CD4-positive, alpha-beta T cell (primary cell): ENCODE results near the gene NT5DC3. TPM values are rescaled to one million over a fixed set of nuclear protein-coding genes. Genes with fewer than 3 reads are reported as not detected.

Source experiments
- ATAC-seq: fragments of 200-7000 bp; cut with Tn5 transposase; one replicate; pipeline ENCODE4 v1.10.0; 2022; ENCODE audit warnings: mild to moderate bottlenecking; ENCODE audit not compliant: poor library complexity
- CTCF ChIA-PET: fragments of 350-600 bp; sonication (Branson Sonifier 250); formaldehyde crosslinking; loops from one replicate; lab custom pipeline; 2021; ENCODE audit warnings: antibody characterized with exemption, inconsistent platforms; lab: Charles Lee
- POLR2A ChIA-PET: fragments of 350-600 bp; sonication (Branson Sonifier 250); formaldehyde crosslinking; loops from one replicate; lab custom pipeline; 2021; ENCODE audit warnings: antibody characterized with exemption, inconsistent platforms; lab: Charles Lee
- DNase-seq, 14 experiments: peaks; one replicate each; pipeline ENCODE4 v3.0.0-alpha.2; 2013 to 2020; ENCODE audit warnings: mixed read lengths in 2 of 14
- H3K27ac ChIP-seq, 2 donors: one replicate each; pipeline versions ENCODE4 v1.5.1 to v1.7.0; 2013; ENCODE audit warnings: low read length in 2 of 2, low read depth in 1 of 2, mild to moderate bottlenecking in 1 of 2
- H3K27me3 ChIP-seq, 2 experiments: 1 replicate in 1 of 2; 2 replicates in 1 of 2; pipeline versions ENCODE4 v1.6.1 to v1.7.0; 2013; ENCODE audit warnings: low read length in 2 of 2, control low read depth in 1 of 2, mild to moderate bottlenecking in 1 of 2, moderate library complexity in 1 of 2; ENCODE audit not compliant: insufficient read depth in 2 of 2, control insufficient read depth in 1 of 2
- H3K36me3 ChIP-seq: one replicate; pipeline ENCODE4 v1.6.1; 2013; ENCODE audit warnings: low read length, control low read depth; ENCODE audit not compliant: insufficient read depth
- H3K4me1 ChIP-seq: one replicate; pipeline ENCODE4 v1.6.1; 2013; ENCODE audit warnings: low read length, control low read depth; ENCODE audit not compliant: insufficient read depth
- H3K4me3 ChIP-seq: one replicate; pipeline ENCODE4 v1.5.1; 2013; ENCODE audit warnings: mild to moderate bottlenecking, low read length, moderate library complexity
- H3K9me3 ChIP-seq, 2 experiments: 1 replicate in 1 of 2; 2 replicates in 1 of 2; pipeline versions ENCODE4 v1.6.1 to v1.7.0; 2013; ENCODE audit warnings: low read length in 2 of 2, mild to moderate bottlenecking in 2 of 2, control low read depth in 1 of 2, moderate library complexity in 1 of 2; ENCODE audit not compliant: control insufficient read depth in 1 of 2, insufficient read depth in 1 of 2
- H3K27ac Mint-ChIP-seq: one replicate; pipeline ENCODE4 v1.8.0; 2020; ENCODE audit warnings: mixed read lengths
- H3K27me3 Mint-ChIP-seq: one replicate; pipeline ENCODE4 v1.8.0; 2021; ENCODE audit warnings: mixed read lengths
- H3K36me3 Mint-ChIP-seq: one replicate; pipeline ENCODE4 v1.8.0; 2021; ENCODE audit warnings: low read depth, mixed read lengths
- H3K4me1 Mint-ChIP-seq: one replicate; pipeline ENCODE4 v1.8.0; 2021; ENCODE audit warnings: low read depth, mixed read lengths
- H3K4me3 Mint-ChIP-seq: one replicate; pipeline ENCODE4 v1.8.0; 2020; ENCODE audit warnings: mild to moderate bottlenecking, mixed read lengths
- H3K9me3 Mint-ChIP-seq: one replicate; pipeline ENCODE4 v1.8.0; 2020; ENCODE audit warnings: mixed read lengths
- CTCF ChIP-seq: fragments of 200-600 bp; IDR thresholded peaks from one replicate; pipeline ENCODE4 v1.8.0; 2022; ENCODE audit warnings: antibody characterized with exemption, mild to moderate bottlenecking
- intact Hi-C, 2 experiments: fragments of 100-400 bp; cut with DNase I in 1 of 2; cut with micrococcal nuclease in 1 of 2; formaldehyde crosslinking; loops; one replicate each; pipeline versions ENCODE4 v1.15.1 to v1.9.0; 2023 to 2025; cut with DNase I, micrococcal nuclease
- total RNA-seq, 174 experiments: library from RNA in 2 of 174; stranded (reverse) in 2 of 174; gene quantifications; one replicate each; pipeline ENCODE4 v1.2.3 and lab custom pipeline; 2021 to 2026

Gene NT5DC3
- total RNA-seq, 2 experiments from 2014 or later, result 3.5 to 4.0 TPM

GRCh38 chr12:103742349-103742932, 98.6 kb downstream of the NT5DC3 start:
- H3K36me3 Mint-ChIP-seq, result no peaks in the 10 kb centered on the region
- POLR2A ChIA-PET, result no interaction called here
- peaks cover 9 to 10% of the 10 kb centered on the region in 2 experiments for H3K27me3 ChIP-seq
- no peaks in the 10 kb centered on the region for H3K36me3 ChIP-seq
- no peaks in the 10 kb centered on the region for H3K9me3 Mint-ChIP-seq
- TF ChIP-seq CTCF, result no peak
- no peaks in the 10 kb centered on the region for H3K9me3 ChIP-seq
- DNase-seq, result no peak
- H3K4me1 Mint-ChIP-seq, result no peaks in the 10 kb centered on the region
- H3K4me3 Mint-ChIP-seq, result no peak overlapping the region
- intact Hi-C loops, result no loop called here
- H3K4me1 ChIP-seq, result no peaks in the 10 kb centered on the region
- H3K27ac Mint-ChIP-seq, result no peak overlapping the region
- no peak overlapping the region for H3K4me3 ChIP-seq
- CTCF ChIA-PET, result no interaction called here
- no peak for ATAC-seq
- no peak overlapping the region for H3K27ac ChIP-seq
- peaks cover 17% of the 10 kb centered on the region for H3K27me3 Mint-ChIP-seq

- peaks cover 9 to 12% of the 10 kb centered on the region in 2 experiments for H3K27me3 ChIP-seq
- no peaks in the 10 kb centered on the region for H3K9me3 ChIP-seq
- intact Hi-C loops, result no loop called here
- H3K36me3 ChIP-seq, result no peaks in the 10 kb centered on the region
- H3K4me3 ChIP-seq, result no peak overlapping the region
- no peak for TF ChIP-seq CTCF
- H3K36me3 Mint-ChIP-seq, result no peaks in the 10 kb centered on the region
- no peak for ATAC-seq
- H3K9me3 Mint-ChIP-seq, result no peaks in the 10 kb centered on the region
- H3K27ac ChIP-seq, result no peak overlapping the region
- no peak for DNase-seq
- POLR2A ChIA-PET, result no interaction called here
- H3K4me1 Mint-ChIP-seq, result no peaks in the 10 kb centered on the region
- H3K27me3 Mint-ChIP-seq, result peaks cover 17% of the 10 kb centered on the region
- CTCF ChIA-PET, result no interaction called here
- H3K27ac Mint-ChIP-seq, result no peak overlapping the region
- no peaks in the 10 kb centered on the region for H3K4me1 ChIP-seq
- no peak overlapping the region for H3K4me3 Mint-ChIP-seq
Measured at GRCh38 chr12:103737881-103738280, 103.2 kb downstream of the NT5DC3 start.

GRCh38 chr12:103736572-103736971, 104.5 kb downstream of the NT5DC3 start:
- Mint-ChIP-seq H3K36me3 (no peaks in the 10 kb centered on the region), H3K4me3 (no peak overlapping the region), H3K9me3 (peaks cover 2% of the 10 kb centered on the region), H3K27ac (no peak overlapping the region), H3K27me3 (peaks cover 12% of the 10 kb centered on the region), H3K4me1 (no peaks in the 10 kb centered on the region)
- H3K36me3 ChIP-seq, result no peaks in the 10 kb centered on the region
- ATAC-seq, result no peak
- POLR2A ChIA-PET, result no interaction called here
- H3K27ac ChIP-seq, result no peak overlapping the region
- CTCF ChIA-PET, result no interaction called here
- peaks cover 9 to 12% of the 10 kb centered on the region in 2 experiments for H3K27me3 ChIP-seq
- H3K9me3 ChIP-seq, result no peaks in the 10 kb centered on the region
- H3K4me3 ChIP-seq, result no peak overlapping the region
- H3K4me1 ChIP-seq, result no peaks in the 10 kb centered on the region
- DNase-seq, result no peak
- intact Hi-C loops, result no loop called here
- no peak for TF ChIP-seq CTCF
